GM12892 (cell line): ENCODE results near the gene ACP4.

ENCODE experiments used
- POLR2A ChIP-seq: IDR thresholded peaks from 2 replicates; pipeline ENCODE4 v1.6.1; 2011; ENCODE audit warnings: low read depth, low read length, control low read depth
- TAF1 ChIP-seq: IDR thresholded peaks from 2 replicates; pipeline ENCODE4 v1.6.1; 2011; ENCODE audit warnings: low read depth, mild to moderate bottlenecking, control low read depth, low read length, borderline replicate concordance

GRCh38 chr19:50743537-50743936, 46.7 kb upstream of the ACP4 start:
- TF ChIP-seq POLR2A (no peak), TAF1 (no peak)
